Transverse colon (tissue), 4 donors: ENCODE results near the gene CALHM1.

ENCODE experiments used
- CTCF ChIP-seq, 5 experiments: fragments of 200-600 bp in 3 of 5; fragments of 450-650 bp in 2 of 5; sonication (generic) in 3 of 5; IDR thresholded peaks; 1 replicate in 2 of 5; 2 replicates in 3 of 5; pipeline ENCODE4 v1.5.1; 2016 to 2017; ENCODE audit warnings: antibody characterized with exemption in 5 of 5, inconsistent platforms in 3 of 5, mild to moderate bottlenecking in 2 of 5, moderate library complexity in 1 of 5
- POLR2AphosphoS5 ChIP-seq, 3 donors: sonication (generic); formaldehyde crosslinking; IDR thresholded peaks; one replicate each; pipeline ENCODE4 v1.6.1; 2016; ENCODE audit warnings: antibody characterized with exemption in 3 of 3

GRCh38 chr10:103441206-103441605, 17.5 kb downstream of the CALHM1 start:
- no peak for TF ChIP-seq CTCF (IDR thresholded peaks at IDR 0.05)
- TF ChIP-seq POLR2AphosphoS5 (IDR thresholded peaks at IDR 0.05), result no peak
